ENCODE measurements around the gene IDNK.

Gene IDNK

DNA sequence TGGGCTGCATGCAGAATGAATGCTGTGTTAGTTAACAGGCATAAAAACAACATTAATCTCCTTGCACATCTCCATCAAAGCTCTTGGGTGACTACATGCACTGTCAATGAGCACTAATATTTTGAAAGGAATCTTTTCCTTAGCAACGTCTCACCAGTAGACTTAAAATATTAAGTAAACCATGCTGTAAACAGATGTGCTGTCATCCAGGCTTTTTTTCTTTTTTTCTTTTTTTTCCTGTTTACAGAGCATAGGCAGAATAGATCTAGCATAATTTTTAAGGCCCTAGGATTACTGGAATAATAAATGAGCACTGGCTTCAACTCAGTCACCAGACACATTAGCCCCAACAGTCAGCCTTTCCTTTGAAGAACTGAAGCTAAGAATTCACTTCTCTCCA, 48.5 kb downstream of the IDNK start:
- no peak for DNase-seq (ENCODE audit: low read depth, low spot score)
- H3K4me3 ChIP-seq (ENCODE audit: low read length): no peak overlapping the region

DNA sequence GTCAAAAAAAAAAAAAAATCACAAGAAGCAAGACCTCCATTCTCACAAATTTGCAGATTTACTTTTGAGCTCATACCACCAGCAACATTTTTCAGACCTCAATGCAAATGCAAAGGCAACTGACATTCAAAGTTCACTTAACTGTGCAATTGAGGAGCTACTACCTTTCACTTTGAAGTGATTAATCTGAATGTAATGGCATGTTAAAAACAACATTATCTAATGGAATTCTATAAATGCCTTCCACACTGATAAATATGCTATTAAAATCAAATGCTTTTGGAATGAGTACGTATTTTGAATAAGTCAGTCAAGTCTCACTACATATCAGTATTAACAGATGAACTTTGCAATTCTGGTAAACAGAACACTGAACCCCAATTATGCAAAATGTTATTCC, 52.5 kb downstream of the IDNK start:
- no peak for DNase-seq (ENCODE audit: low read depth, low spot score)

DNA sequence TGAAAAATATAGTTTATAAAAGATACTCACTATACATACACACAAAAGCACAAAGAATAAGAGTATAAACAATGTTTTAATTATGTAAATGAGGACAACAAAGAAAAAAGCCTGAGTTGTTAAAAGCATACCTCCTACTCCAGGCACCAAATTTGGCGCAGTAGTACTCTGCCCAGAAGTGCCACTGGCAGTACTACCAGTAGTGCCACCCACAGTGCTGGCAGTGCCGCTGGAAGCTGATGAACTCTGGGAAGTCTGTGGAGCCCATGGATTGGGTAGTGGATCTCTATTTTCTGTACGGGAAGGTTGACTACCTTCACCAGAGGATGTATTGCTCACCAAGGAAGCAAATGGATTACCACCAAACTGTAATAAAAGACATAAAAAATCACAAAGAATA, 54.7 kb downstream of the IDNK start:
- DNase-seq (ENCODE audit: low read depth, low spot score): no peak
- no peak overlapping the region for H3K4me3 ChIP-seq (ENCODE audit: low read length)

More for the DNA sequence above, 52.5 kb downstream of the IDNK start:
- H3K4me3 ChIP-seq (ENCODE audit: low read length): no peak overlapping the region

DNA sequence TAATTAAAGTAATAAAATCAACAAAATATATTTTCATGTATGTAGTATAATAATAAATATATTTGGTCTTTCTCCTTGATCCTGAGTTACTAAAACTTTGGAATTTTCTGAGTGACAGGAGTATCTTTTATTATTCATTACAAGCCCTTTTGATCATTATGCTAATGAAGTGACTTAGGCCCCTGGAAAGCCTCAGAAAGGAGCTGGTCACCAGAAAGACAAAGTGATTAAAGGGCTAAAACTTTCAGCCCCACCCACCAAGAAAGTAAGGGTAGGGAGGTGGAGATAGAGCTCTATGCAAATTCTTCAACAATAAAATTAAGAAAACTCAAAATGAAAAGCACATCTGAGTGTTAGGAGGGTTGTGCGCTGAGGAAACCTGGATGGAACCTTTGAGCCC, 57.3 kb downstream of the IDNK start:
- DNase-seq (ENCODE audit: low read depth, low spot score): no peak
- no peak overlapping the region for H3K4me3 ChIP-seq (ENCODE audit: low read length)

DNA sequence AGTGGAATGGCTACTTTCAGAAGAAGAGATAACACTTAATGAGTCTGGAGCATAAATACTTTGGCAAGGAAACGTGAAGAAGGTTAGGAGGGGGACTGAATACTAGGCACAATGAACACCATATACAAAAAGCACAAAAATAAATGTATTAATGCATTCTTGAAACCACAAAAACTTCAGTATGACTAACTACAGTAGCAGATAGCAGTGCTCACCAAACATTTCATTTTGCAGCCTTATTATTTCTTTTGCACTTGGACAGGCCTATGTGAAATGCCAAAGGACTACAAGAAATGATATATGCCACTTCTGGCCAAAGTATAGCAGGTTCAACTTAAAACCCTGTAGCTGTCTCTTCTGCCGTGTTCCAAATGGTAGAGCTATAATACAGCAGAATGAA, 58.5 kb downstream of the IDNK start:
- DNase-seq (ENCODE audit: low read depth, low spot score): no peak
- H3K4me3 ChIP-seq (ENCODE audit: low read length): no peak overlapping the region

DNA sequence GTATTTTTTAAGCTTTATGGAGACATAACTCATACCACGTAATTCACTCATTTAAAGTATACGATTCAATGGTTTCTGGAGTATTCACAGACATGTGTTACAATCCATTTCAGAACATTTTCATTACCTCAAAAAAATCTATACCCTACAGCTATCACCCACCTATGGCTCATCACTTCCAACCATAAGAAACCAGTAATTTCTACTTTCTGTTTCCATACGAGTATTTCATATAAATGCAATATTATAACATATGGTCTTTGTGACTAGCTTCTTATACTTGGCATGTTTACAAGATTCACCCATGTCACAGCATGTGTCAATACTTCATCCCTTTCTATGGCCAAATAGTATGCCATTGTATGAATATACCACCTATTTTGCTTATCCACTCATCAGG, 66.0 kb downstream of the IDNK start:
- no peak overlapping the region for H3K4me3 ChIP-seq (ENCODE audit: low read length)

DNA sequence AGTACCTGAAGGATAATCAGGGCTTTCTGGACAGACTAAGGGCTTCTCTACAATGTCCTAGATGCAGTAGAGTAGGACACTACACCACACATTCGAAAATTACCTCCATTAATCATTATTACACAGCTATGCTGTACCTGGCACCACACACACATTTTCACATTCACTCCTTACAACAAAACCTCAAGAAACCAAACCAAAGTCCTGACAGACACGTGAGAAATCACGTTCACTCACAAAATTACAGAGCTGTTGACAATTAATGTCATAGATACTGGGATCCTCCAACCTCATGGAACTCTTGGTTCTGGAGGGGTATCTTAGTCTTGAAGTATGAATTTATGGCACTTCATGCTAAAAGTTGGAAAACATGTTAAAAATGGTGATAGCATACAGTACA, 68.5 kb downstream of the IDNK start:
- no peak for DNase-seq (ENCODE audit: low read depth, low spot score)
- H3K4me3 ChIP-seq (ENCODE audit: low read length): no peak overlapping the region

More for the DNA sequence above, 66.0 kb downstream of the IDNK start:
- no peak for DNase-seq (ENCODE audit: low read depth, low spot score)

All from Jurkat, Clone E6-1 (cell line).